ENCODE results near the gene ARID1A. TPM values are rescaled to one million over a fixed set of nuclear protein-coding genes. Genes with fewer than 3 reads are reported as not detected.

Gene ARID1A
- total and polyA plus RNA-seq, 2 of the 4 experiments (the other 2 are of a cell fraction): 14.0 to 40.7 TPM

DNA sequence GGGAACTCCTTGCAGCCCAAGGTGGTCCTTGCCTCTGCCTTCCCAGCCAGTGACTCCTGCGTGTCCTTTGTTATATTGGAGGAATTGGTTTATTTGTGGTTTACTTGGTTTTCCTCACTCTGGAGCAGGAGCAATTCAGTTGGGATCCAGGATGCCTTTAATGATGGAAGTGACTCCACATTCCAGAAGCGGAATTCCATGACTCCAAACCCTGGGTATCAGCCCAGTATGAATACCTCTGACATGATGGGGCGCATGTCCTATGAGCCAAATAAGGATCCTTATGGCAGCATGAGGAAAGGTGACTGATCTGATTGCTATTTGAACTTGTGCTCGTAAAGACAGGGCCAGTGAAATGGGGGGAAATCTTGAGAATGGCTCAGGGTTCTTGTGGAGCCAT lies 76.9 kb downstream of the ARID1A start (continued):
- TF ChIP-seq, protein P1, sequence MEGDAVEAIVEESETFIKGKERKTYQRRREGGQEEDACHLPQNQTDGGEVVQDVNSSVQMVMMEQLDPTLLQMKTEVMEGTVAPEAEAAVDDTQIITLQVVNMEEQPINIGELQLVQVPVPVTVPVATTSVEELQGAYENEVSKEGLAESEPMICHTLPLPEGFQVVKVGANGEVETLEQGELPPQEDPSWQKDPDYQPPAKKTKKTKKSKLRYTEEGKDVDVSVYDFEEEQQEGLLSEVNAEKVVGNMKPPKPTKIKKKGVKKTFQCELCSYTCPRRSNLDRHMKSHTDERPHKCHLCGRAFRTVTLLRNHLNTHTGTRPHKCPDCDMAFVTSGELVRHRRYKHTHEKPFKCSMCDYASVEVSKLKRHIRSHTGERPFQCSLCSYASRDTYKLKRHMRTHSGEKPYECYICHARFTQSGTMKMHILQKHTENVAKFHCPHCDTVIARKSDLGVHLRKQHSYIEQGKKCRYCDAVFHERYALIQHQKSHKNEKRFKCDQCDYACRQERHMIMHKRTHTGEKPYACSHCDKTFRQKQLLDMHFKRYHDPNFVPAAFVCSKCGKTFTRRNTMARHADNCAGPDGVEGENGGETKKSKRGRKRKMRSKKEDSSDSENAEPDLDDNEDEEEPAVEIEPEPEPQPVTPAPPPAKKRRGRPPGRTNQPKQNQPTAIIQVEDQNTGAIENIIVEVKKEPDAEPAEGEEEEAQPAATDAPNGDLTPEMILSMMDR (conservative IDR thresholded peaks at IDR 0.05; ENCODE audit: low read depth, low read length): no peak
- peak; percentile 72 for TF ChIP-seq FOS (IDR thresholded peaks at IDR 0.05; ENCODE audit: low read depth, low read length)

DNA sequence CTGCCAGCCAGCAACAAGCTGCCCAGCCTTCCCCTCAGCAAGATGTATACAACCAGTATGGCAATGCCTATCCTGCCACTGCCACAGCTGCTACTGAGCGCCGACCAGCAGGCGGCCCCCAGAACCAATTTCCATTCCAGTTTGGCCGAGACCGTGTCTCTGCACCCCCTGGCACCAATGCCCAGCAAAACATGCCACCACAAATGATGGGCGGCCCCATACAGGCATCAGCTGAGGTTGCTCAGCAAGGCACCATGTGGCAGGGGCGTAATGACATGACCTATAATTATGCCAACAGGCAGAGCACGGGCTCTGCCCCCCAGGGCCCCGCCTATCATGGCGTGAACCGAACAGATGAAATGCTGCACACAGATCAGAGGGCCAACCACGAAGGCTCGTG lies 78.6 kb downstream of the ARID1A start:
- DNase-seq (no peak), ATAC-seq (ENCODE audit: low read depth) (no peak)
- Histone ChIP-seq H4K5ac (ENCODE audit: low read depth, low read length) (no peak overlapping the region), H2AFZ (replicated peaks; ENCODE audit: low read length, poor library complexity) (peak overlapping the region; percentile 29), H3K4me3 (ENCODE audit: insufficient read depth, low read depth, low read length) (no peak overlapping the region), H4K91ac (ENCODE audit: insufficient read depth, low read depth, low read length) (no peak overlapping the region), H2BK15ac (ENCODE audit: low read depth, low read length) (no peak overlapping the region), H3K27me3 (ENCODE audit: control insufficient read depth, insufficient read depth, low read length) (no peaks in the 10 kb centered on the region), H2AK5ac (ENCODE audit: low read depth, low read length) (peak overlapping the region; percentile 59; the same call in 1 of the 2 replicates), H3K14ac (replicated peaks; ENCODE audit: low read depth, low read length) (no peak overlapping the region), H3K9me3 (ENCODE audit: control insufficient read depth, insufficient read depth, low read length) (no peaks in the 10 kb centered on the region), H3K56ac (ENCODE audit: extremely low read depth, insufficient read depth, low read length) (no peak overlapping the region), H3K79me1 (ENCODE audit: low read depth in 1 of 2, low read length in 2 of 2) (peaks cover 39 to 68% of the 10 kb centered on the region in 2 experiments), H2BK20ac (ENCODE audit: low read depth, low read length) (no peak overlapping the region), H3K9me1 (ENCODE audit: insufficient read depth, low read length) (peaks cover 43% of the 10 kb centered on the region), H3K23ac (ENCODE audit: low read depth, low read length) (no peak overlapping the region), H2AK9ac (replicated peaks; ENCODE audit: low read depth, low read length, poor library complexity) (peak overlapping the region; percentile 75), H4K8ac (ENCODE audit: low read depth in 2 of 2, low read length in 2 of 2) (no peak overlapping the region), H4K20me1 (ENCODE audit: insufficient read depth, low read length) (peaks cover 20% of the 10 kb centered on the region), H3K18ac (ENCODE audit: low read depth, low read length) (no peak overlapping the region), H2BK5ac (ENCODE audit: low read depth, low read length, poor library complexity, severe bottlenecking) (peak overlapping the region; percentile 99), H2BK120ac (ENCODE audit: low read depth, low read length) (no peak overlapping the region), H3K9ac (ENCODE audit: low read depth, low read length) (no peak overlapping the region), H3K4ac (ENCODE audit: low read depth, low read length) (peak overlapping the region; percentile 99; the same call in 1 of the 2 replicates), H3K27ac (ENCODE audit: insufficient read depth, low read length) (peak overlapping the region; percentile 28), H3K36me3 (ENCODE audit: control insufficient read depth, insufficient read depth, low read length) (peaks cover 70% of the 10 kb centered on the region), H3K4me1 (ENCODE audit: control insufficient read depth, insufficient read depth, low read length) (peaks cover 26% of the 10 kb centered on the region), H3K4me2 (ENCODE audit: low read depth, low read length) (no peak overlapping the region)
- CTCF ChIA-PET: no interaction called here
- intact Hi-C loops (cut with micrococcal nuclease) (no loop called here), in situ Hi-C loops (cut with MboI; ENCODE audit: low sequenced_read_pairs) (no loop called here), dilution Hi-C loops (cut with HindIII; ENCODE audit: low sequenced_read_pairs, unreplicated experiment) (no loop called here)
- POLR2A ChIA-PET (ENCODE audit: unreplicated experiment): no interaction called here
- WGBS, 2 experiments (ENCODE audit: extremely low coverage in 2 of 2, insufficient read length in 1 of 2): 96% methylated on average over 13 of the region's 13 CpGs; no CpG with 5 or more reads in 1 of the 2 experiments
- TSS peak; percentile 54 for BruUV-seq (replicated peaks)
- TF ChIP-seq MAFK (IDR thresholded peaks at IDR 0.05; ENCODE audit: low read depth, low read length) (no peak), CEBPB (IDR thresholded peaks at IDR 0.05; ENCODE audit: low read depth, low read length) (no peak), MAZ (IDR thresholded peaks at IDR 0.05; ENCODE audit: borderline replicate concordance, low read depth, low read length) (no peak), BHLHE40 (IDR thresholded peaks at IDR 0.05; ENCODE audit: low read depth, low read length) (no peak), POLR2A (IDR thresholded peaks at IDR 0.05; ENCODE audit: low read depth, low read length) (no peak), CHD1 (IDR thresholded peaks at IDR 0.05; ENCODE audit: low read depth, low read length) (no peak), FOS (IDR thresholded peaks at IDR 0.05; ENCODE audit: low read depth, low read length) (no peak), RCOR1 (IDR thresholded peaks at IDR 0.05; ENCODE audit: insufficient replicate concordance, low read length) (no peak), RFX5 (IDR thresholded peaks at IDR 0.05; ENCODE audit: low read depth, low read length) (no peak), MXI1 (IDR thresholded peaks at IDR 0.05; ENCODE audit: borderline replicate concordance, low read depth, low read length) (no peak)
- TF ChIP-seq, protein P2, sequence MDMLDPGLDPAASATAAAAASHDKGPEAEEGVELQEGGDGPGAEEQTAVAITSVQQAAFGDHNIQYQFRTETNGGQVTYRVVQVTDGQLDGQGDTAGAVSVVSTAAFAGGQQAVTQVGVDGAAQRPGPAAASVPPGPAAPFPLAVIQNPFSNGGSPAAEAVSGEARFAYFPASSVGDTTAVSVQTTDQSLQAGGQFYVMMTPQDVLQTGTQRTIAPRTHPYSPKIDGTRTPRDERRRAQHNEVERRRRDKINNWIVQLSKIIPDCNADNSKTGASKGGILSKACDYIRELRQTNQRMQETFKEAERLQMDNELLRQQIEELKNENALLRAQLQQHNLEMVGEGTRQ (IDR thresholded peaks at IDR 0.05; ENCODE audit: low read depth, low read length): no peak
